SIG-M5 treated with dmso at 0.1 percent for 504 hours (cell line): ENCODE data around the gene ENDOD1.
"Not testable (repeated sequence)": the region's sequence is repeated elsewhere in the genome, so short reads cannot be mapped to it uniquely, and the experiment has no call there.

ENCODE experiments used
- DNase-seq: peaks from one replicate; lab custom pipeline; 2025; ENCODE audit not compliant: unreplicated experiment; lab: John Stamatoyannopoulos, UW

The ENDOD1 gene, protein sequence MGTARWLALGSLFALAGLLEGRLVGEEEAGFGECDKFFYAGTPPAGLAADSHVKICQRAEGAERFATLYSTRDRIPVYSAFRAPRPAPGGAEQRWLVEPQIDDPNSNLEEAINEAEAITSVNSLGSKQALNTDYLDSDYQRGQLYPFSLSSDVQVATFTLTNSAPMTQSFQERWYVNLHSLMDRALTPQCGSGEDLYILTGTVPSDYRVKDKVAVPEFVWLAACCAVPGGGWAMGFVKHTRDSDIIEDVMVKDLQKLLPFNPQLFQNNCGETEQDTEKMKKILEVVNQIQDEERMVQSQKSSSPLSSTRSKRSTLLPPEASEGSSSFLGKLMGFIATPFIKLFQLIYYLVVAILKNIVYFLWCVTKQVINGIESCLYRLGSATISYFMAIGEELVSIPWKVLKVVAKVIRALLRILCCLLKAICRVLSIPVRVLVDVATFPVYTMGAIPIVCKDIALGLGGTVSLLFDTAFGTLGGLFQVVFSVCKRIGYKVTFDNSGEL

DNA sequence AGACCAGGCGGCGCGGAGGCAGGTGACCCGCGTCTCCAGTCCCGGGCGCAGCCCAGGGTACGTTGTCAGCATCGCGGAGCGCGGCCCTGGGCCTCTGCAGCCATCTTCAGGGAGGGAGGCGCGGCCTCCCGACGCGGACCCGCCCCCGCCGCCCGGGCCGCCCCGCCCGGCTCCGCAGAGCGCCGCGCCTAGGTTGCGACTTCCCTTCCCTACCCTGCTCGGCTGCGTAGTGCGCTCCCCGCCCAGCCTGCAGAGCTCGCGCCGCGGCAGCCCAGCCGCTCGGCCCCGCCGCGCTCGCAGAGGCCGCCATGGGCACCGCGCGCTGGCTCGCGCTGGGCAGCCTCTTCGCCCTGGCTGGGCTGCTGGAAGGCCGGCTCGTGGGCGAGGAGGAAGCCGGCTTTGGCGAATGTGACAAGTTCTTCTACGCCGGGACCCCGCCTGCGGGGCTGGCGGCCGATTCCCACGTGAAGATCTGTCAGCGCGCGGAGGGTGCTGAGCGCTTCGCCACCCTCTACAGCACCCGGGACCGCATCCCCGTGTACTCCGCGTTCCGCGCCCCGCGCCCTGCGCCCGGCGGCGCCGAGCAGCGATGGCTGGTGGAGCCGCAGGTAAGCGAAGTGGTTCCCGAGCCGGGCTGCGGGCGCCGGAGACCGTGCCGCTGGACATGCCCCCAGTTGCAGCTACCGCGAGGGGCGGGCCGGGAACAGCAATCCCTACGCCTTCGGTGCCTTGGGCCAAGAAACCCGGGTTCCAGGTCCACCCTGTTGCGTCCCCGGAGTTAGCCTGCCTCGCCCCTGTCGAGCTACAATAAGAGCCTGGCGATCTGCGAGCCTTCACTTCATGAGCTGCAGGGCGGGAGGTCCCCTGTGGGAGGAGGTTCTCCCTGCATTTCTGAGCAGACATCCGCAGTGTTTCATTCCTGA lies at the start of gene ENDOD1:
ENDOD1 (plus strand) TSS at position 227 of the 923 bp plus-strand sequence; CDS start at position 309, 82 bp downstream.
- DNase-seq = peak; percentile 75

DNA sequence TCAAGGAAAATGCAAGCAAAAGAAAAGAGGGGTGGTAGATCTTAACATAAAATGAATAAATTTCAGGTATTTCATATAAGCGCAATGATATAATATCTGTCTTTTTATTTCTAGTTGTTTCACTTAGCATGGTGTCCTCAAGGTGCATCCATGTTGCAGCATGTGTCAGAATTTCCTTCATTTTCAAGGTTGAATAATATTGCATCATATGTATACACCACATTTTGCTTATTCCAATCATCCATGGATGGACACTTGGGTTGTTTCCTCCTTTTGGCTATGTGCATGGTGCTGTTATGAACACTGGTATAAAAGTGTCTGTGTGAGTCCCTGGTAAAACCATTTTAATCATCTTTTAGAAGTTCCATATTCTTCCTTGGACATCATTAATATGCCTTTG lies 47.4 kb upstream of the ENDOD1 start:
- DNase-seq = no peak

DNA sequence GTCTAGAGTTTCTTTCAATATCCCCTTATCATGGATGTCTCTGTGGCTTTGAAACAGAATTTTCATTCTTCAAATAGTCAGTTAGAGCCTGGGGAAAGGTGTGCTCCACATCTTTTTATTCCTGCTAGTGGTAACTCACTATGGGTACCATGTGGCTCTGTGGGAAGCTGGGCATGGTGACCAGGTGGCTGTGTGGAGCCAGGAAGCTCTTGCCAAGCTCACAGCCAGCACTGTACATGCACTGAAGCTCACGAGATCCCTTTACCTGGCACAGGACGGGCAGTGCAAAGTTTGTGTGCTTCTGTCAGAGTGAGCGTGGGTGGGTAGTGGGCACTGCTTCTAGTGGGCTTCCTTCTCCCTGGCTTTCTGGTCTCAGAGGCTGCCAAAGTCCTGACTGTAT lies 46.7 kb upstream of the ENDOD1 start:
- DNase-seq = no peak

DNA sequence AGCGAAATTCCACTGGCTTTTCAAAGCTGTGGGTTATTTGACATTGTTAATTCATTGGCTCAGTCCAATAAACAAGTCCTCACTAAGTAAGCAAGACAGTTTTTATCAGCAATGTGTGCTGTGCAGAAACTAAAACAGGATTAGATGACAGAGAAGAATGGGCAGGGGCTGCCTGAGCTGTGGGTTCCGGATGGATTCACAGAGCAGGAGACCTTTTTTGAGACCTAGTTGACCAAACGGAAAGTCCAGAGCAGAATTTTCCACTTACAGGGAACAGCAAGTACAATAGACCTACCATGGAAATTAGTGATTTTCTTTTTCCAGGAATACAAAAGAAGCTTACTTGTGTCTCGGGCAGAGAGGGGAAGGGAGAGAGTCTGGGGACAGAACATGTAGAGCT lies 45.6 kb upstream of the ENDOD1 start:
- DNase-seq = no peak

DNA sequence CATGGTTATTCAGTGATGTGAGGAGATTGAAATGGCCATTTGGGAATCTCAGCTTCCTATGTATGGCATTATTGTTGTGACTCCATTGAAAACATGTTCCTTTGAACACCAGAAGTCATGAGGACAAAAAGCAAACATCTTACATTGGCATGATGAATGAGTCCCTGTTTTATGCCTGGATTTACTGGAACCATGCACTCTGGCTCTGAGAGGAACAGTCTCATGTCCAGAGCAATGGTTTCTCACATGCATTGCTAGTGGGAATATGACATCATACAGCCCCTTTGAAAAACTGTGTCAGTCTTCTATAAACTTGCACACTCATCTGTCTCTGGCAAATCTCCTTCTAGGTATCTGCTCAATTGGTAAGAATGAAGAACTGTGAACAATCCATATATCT lies 43.8 kb upstream of the ENDOD1 start:
- no peak for DNase-seq

DNA sequence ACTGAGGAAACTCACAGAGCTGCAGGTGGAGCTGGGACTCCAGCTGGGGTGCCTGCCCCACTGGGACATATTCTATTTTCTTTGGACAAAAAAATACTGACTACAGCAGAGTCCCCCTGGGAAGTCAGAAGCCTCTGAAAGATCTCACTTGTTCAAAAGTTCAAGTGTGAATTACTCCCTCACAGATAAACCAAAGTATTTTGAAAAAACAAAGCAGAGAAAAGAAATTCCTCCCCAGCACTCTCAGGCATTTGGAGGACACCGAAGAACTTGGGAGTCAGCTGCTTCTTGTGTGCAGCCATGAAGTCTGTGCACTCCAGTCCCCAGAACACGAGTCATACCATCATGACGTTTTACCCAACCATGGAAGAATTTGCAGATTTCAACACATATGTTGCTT lies 40.5 kb upstream of the ENDOD1 start, which contains the start of gene KDM4F:
KDM4F (plus strand) TSS at position 301 of the 400 bp plus-strand sequence.
- not testable (repeated sequence) for DNase-seq

DNA sequence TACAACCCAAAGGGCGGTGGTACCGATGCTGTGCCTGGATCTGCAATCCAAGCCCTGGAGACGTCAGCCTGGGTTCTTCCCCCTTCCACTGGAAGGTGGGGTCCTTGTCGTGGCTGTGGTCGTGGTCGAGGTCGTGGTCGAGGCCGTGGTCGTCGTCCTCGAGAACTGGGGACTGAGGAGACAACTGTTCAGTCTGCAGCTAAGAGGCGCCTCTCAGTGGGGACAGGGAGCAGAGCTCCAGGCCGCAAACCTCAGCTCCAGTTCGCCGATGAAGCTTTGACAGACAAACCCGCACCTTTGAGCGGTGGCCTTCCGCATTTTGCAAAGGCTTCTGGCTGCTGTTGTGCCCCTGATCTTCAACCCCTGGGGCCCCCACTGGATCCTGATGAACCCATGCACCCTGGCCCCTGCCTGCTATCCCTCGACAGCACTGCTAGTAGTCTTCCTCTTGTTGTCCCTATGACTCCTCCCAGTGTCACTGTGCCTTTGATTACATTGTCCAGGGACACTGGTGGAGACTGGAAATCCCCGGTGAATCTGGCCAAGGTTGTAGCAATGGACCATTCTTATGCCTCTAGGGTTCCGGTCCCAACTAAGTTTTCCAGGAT lies 38.9 kb upstream of the ENDOD1 start:
- DNase-seq = no peak

DNA sequence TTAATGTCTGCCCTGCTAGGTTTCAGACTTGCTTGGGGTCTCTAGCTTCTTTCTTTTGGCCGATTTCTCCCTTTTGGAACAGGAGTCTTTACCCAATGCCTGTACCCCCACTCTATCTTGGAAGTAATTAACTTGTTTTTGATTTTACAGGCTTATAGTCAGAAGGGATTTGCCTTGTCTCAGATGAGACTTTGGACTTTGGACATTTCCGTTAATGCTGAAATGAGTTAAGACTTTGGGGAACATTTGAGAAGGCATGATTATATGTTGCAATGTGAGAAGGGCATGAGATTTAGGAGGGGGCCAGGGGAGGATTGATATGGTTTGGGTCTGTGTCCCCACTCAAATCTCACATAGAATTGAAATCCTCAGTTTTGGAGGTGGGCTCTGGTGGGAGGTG lies 35.3 kb upstream of the ENDOD1 start:
- no peak for DNase-seq

DNA sequence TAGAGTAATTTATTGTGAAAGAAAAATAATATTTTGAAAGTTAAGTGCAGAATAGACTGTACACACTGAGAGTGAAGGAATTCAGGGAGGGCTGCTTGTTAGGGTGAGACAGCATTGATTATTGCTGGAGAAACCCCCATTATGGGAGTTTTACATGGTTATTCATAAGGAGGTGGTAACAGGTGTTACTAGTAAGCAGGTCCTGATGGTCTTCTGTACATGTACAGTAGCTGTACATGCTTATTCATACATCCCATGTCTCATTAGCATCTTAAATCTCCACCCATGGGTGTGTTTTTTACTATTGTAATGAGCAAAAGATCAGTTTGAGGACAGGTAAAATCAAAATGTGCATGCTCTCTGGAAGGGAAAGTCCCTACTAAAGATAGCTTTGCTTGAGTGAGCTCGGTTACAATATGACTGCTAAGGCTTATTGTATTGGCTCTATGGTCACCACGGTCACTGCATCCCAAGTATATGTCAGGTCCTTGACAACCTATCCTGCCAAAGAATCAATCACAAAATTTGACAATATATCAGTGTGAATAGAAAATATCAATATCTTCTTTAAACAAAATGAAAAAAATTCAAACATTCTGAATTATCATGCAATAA lies 34.3 kb upstream of the ENDOD1 start:
- no peak for DNase-seq

DNA sequence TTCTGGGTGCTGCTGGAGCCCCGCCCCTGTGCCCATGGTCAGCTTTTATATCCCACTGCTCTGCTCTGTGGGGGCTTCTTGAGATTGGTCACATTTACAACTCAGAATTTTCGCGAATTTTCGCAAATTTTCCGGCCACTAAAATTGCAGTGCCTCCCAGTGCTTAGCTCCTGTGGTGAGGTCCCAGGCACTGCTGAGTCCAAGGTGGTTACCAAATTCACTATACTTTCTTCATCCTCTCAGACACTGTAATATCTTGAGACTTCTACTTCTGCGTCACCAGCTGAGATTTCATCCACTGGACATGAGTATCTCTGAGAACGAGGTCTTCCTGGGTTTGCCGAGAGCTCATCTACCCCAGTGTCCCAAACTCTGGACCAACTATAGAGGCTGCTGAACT lies 31.7 kb upstream of the ENDOD1 start:
- DNase-seq = no peak

DNA sequence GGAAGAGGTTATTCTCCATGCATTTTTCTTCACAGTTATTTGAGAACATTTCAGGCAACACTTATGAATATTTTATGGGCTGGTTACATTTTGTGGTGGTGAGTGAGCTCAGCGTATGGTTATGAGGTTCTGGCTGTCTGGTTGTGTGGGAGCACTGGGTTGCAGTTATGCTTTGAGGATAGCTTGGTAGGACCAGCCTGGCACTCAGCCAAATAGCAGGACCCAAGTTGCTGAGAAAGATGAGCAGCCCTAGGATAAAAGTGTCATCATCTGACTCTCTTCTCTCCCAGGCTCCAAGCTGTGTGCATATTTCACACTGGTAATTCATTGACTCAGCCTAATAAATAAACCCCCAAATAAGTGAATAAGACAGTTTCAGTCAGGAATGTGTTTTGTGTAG lies 31.0 kb upstream of the ENDOD1 start:
- DNase-seq = no peak

DNA sequence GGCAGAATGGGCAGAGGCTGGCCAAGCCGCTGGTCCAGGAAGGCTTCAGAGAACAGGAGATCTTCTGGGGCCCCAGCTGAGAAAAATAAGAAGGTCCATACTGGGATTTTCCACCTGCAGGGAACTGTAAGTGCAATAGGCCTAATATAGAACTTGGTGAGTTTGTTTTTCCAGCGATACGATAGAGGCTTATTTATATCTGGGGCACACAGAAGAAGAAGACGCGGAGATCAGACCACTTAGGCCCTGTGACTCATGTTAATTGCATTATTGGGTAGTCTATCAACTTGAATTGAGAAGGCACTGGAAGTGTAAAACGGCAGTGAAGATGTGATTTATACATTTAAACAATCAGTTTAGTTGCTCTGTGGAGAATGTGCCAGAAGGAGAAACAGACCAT lies 30.6 kb upstream of the ENDOD1 start:
- DNase-seq = no peak

DNA sequence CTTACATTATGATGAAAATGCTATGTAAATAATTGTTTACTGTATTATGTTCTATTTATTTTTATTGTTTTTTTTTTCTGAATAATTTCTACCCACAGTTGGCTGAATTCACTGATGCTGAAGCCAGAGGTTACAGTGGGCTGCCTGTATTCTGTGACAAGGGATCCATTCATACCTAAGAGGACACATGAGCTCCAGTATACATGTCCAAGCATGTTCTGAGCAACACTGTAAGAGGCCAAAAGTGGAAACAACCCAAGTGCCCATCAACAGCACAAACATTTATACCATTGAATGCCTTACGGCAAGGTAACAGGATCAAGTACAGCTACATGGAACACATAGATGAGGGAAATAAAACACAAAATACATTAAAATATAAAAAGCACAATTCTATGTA lies 24.3 kb upstream of the ENDOD1 start:
- DNase-seq = no peak

DNA sequence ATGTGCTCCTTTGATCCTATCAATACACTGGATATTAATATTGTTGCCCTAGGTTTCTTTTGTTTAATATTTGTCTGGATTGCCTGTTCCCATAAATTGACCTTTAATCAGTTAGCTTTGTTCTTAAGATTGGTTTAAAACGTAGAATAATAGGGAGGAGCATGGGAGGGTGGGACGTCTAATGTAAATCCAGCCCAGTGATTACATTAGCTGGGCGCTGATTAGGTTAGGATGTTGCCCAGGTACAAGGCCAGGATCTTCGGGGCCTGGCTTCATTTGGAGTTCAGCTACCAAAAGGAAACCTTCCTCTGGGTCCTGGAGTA lies 23.0 kb upstream of the ENDOD1 start, which contains the start of gene SRSF8:
SRSF8 (plus strand) TSS at position 204 of the 323 bp plus-strand sequence. CDS start 308 bp downstream, outside the sequence.
- DNase-seq = no peak

DNA sequence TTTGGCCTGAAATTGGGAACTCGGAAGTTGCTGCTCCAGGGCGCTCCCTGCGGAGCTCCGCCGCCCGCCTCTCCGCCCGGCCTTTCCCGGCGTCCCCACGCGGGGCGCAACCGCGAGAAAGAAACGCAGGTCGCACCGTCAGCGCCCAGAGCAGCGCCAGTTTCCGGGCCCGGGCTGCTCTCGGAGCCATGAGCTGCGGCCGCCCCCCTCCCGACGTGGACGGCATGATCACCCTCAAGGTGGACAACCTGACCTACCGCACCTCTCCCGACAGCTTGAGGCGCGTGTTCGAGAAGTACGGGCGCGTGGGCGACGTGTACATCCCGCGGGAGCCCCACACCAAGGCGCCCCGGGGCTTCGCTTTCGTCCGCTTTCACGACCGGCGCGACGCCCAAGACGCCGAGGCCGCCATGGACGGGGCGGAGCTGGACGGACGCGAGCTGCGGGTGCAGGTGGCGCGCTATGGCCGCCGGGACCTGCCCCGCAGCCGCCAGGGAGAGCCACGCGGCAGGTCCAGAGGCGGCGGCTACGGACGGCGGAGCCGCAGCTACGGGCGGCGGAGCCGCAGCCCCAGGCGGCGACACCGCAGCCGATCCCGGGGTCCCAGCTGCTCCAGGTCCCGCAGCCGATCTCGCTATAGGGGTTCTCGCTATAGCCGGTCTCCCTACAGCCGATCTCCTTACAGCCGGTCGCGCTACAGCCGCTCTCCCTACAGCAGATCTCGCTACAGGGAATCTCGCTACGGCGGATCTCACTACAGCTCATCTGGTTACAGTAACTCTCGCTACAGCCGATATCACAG lies 22.4 kb upstream of the ENDOD1 start:
- DNase-seq = peak; percentile 43

DNA sequence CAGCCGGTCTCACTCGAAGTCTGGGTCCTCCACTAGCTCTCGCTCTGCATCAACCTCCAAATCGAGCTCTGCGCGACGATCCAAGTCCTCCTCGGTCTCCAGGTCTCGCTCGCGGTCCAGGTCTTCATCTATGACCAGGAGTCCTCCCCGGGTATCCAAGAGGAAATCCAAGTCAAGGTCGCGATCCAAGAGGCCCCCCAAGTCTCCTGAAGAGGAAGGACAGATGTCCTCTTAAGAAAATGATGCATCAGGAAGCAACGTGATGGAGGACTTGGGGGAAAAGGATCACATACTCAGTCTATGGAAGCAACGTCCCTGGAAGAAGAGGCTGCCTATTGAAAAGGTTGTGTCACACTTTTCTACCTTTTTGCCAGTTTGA lies 21.8 kb upstream of the ENDOD1 start:
- DNase-seq = peak; percentile 23

DNA sequence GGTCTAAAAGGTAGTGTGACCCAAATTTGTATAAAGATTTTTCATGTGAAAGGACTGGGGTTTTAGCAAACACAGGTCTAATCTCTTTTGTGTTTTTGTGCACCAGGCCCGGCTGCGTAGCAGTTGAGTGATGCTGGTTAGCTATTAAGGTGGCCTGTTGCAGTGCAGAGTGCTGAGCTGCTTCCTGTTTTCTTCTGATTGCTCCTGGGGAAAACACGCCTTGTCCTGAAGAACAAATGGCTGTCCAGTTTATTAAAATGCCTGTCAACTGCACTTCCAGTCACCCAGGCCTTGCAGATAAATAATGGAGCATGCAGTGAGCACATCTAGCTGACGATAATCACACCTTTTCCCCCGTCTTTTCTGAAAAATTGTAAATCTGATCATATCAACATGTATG lies 21.1 kb upstream of the ENDOD1 start:
- peak; percentile 98 for DNase-seq

DNA sequence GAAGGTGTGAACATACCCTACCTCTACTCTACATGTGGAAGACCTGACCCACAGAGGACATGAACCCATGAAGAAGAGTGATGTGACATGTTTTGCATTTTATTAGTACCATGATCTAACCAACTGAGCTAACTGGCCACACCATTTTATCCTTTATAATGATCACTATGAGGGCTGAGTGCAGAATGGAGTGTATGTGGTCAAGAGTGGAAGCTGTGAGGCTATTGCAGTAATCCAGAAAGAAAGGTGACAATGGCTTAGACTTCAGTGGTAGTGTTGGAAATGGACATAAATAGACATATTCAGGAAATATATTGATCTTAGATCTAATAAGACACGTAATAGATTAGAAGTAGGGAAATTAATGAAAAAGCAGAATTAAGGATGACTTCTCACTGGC lies 19.2 kb upstream of the ENDOD1 start:
- no peak for DNase-seq

DNA sequence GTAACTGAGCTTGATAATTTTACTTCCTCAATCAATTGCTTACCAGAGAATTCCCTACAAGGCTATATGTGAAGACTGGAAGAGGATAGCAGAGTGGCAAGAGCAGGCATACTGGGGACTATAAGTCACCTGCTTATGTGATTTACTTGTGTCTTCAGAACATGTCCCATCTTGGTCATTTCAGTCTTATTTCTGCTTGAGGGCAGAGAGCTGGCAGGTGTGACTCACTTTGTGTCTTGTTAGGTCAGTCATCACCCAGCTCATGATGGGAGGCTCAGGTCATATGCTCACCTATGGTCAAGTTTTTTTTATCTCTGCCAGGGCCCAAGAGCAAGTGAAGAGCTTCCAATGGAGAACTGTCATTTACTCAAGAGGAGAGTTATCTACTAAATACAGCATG lies 16.7 kb upstream of the ENDOD1 start:
- no peak for DNase-seq
